Upper lobe of left lung (tissue), 6 donors: ENCODE results near the gene DIP2A. TPM values are rescaled to one million over a fixed set of nuclear protein-coding genes. Genes with fewer than 3 reads are reported as not detected.
"Not testable (repeated sequence)": the region's sequence is repeated elsewhere in the genome, so short reads cannot be mapped to it uniquely, and the experiment has no call there.

ENCODE experiments used
- ATAC-seq, 2 donors: fragments of 200-7000 bp; cut with Tn5 transposase; one replicate each; pipeline ENCODE4 v1.9.1; 2022; ENCODE audit warnings: mild to moderate bottlenecking in 2 of 2, moderate library complexity in 2 of 2; ENCODE audit not compliant: low FRiP score in 2 of 2
- DNase-seq, 2 donors: peaks; one replicate each; pipeline ENCODE4 v3.0.0-alpha.2; 2019 to 2020
- H3K27ac ChIP-seq, 4 donors: fragments of 200-600 bp; sonication (generic); one replicate each; pipeline ENCODE4 v1.5.1; 2016 to 2019
- H3K27me3 ChIP-seq, 4 donors: fragments of 200-600 bp; sonication (generic); one replicate each; pipeline ENCODE4 v1.5.1; 2017 to 2019
- H3K36me3 ChIP-seq, 4 donors: fragments of 200-600 bp; sonication (generic); one replicate each; pipeline ENCODE4 v1.5.1; 2016 to 2019
- H3K4me1 ChIP-seq, 4 donors: fragments of 200-600 bp; sonication (generic); one replicate each; pipeline ENCODE4 v1.5.1; 2018 to 2019
- H3K4me3 ChIP-seq, 4 donors: fragments of 200-600 bp; sonication (generic); one replicate each; pipeline ENCODE4 v1.5.1; 2017 to 2019; ENCODE audit warnings: mild to moderate bottlenecking in 2 of 4, moderate library complexity in 1 of 4
- H3K9me3 ChIP-seq, 4 donors: fragments of 200-600 bp; sonication (generic); one replicate each; pipeline ENCODE4 v1.5.1; 2018 to 2019
- CTCF ChIP-seq, 6 experiments: fragments of 450-650 bp in 4 of 6; fragments of 200-600 bp in 2 of 6; sonication (generic) in 2 of 6; IDR thresholded peaks; one replicate each; pipeline ENCODE4 v1.5.1; 2016 to 2019; ENCODE audit warnings: antibody characterized with exemption in 6 of 6
- EP300 ChIP-seq, 4 donors: sonication (generic); formaldehyde crosslinking; IDR thresholded peaks; one replicate each; pipeline ENCODE4 v1.5.1; 2017; ENCODE audit warnings: antibody characterized with exemption in 4 of 4, control low read depth in 2 of 4
- POLR2A ChIP-seq, 4 donors: fragments of 450-650 bp; IDR thresholded peaks; one replicate each; pipeline ENCODE4 v1.5.1; 2016 to 2017; ENCODE audit warnings: antibody characterized with exemption in 4 of 4, mild to moderate bottlenecking in 2 of 4
- POLR2AphosphoS5 ChIP-seq, 2 donors: sonication (generic); formaldehyde crosslinking; IDR thresholded peaks; one replicate each; pipeline ENCODE4 v1.5.1; 2017; ENCODE audit warnings: antibody characterized with exemption in 2 of 2
- WGBS, 2 donors: methylation state at CpG; one replicate each; pipeline ENCODE4 v1.1.5; 2017 to 2018; 5-methylcytosine and 5-hydroxymethylcytosine counted together
- total RNA-seq, 6 donors: library from RNA; depleted of rRNA in 4 of 6; stranded (reverse); fragments of >200 nt in 4 of 6; gene quantifications; one replicate each; pipeline versions ENCODE4 v1.1.0 to v1.2.1, GENCODE V29; 2016 to 2021
- donor health status: DM: no; HTN: no; CAD: no; lungs with moderate emphysema.
- donor health status: DM: no; HTN: yes; CAD: no; lungs with severe emphysema.

The DIP2A gene
- total RNA-seq, 6 donors from 2014 or later = 22.6 to 144 (median 43.0) TPM

DNA sequence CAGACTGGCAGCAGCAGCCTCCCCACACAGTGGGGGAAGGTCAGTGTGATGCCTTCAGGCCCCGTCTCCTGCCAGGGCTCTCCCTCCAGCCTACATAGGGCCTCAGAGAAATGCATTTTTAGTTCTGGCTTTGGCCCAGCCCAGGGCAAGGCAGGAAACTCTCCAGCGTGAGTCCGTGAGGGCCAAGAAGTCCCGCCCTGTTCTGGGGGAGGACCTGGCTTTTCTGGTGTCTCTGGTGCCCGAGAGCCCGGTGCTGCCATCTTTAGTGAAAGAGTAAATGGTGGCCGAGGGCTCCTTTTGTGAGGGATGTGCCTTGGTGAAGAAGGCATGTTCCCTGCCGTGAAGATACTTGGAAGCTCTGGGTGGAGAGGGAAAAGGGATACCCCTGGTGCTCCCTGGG lies 14.8 kb upstream of the DIP2A start:
- DNase-seq (no peak), ATAC-seq (no peak)
- peaks cover 0 to 6% (median 1%) of the 10 kb centered on the region in 4 donors for H3K9me3 ChIP-seq
- H3K4me3 ChIP-seq = no peak overlapping the region
- H3K4me1 ChIP-seq = no peaks in the 10 kb centered on the region
- TF ChIP-seq CTCF (IDR thresholded peaks at IDR 0.05) = no peak
- H3K27ac ChIP-seq = no peak overlapping the region
- peaks cover 6 to 58% (median 47%) of the 10 kb centered on the region in 4 donors for H3K36me3 ChIP-seq
- H3K27me3 ChIP-seq = no peaks in the 10 kb centered on the region
- 65 to 81% methylated on average over 5 to 8 of the region's 8 CpGs for WGBS, 2 donors

- Histone ChIP-seq H3K9me3 (peaks cover 0 to 13% (median 3%) of the 10 kb centered on the region in 4 donors), H3K27me3 (no peaks in the 10 kb centered on the region), H3K4me1 (no peaks in the 10 kb centered on the region), H3K27ac (no peak overlapping the region), H3K4me3 (no peak overlapping the region), H3K36me3 (peaks cover 0 to 16% (median 9%) of the 10 kb centered on the region in 4 donors)
- TF ChIP-seq CTCF (IDR thresholded peaks at IDR 0.05) = no peak
- no peak for TF ChIP-seq EP300 (IDR thresholded peaks at IDR 0.05)
- no peak for TF ChIP-seq POLR2AphosphoS5 (IDR thresholded peaks at IDR 0.05)
- no peak for TF ChIP-seq POLR2A (IDR thresholded peaks at IDR 0.05)
- ATAC-seq (no peak), DNase-seq (no peak)
- 96 to 100% methylated on average over 4 to 5 of the region's 5 CpGs for WGBS, 2 donors
These were observed 10.6 kb upstream of the DIP2A start for GRCh38 chr21:46448108-46448507.

DNA sequence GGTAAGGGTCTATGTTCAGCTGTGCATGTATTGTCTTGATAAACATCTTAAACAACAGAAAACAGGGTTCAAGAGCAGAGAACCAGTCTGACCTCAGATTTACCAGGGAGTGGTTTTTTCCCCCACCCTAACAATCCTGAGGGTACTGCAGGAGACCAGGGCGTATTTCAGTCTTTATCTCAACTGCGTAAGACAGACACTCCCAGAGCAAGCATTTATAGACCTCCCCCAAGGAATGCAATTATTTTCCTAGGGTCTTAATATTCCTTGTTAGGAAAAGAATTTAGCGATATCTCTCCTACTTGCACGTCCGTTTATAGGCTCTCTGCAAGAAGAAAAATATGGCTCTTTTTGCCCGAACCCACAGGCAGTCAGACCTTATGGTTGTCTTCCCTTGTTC lies 9.8 kb upstream of the DIP2A start:
- peaks cover 0 to 13% (median 3%) of the 10 kb centered on the region in 4 donors for H3K9me3 ChIP-seq
- H3K4me3 ChIP-seq, H3K4me1 ChIP-seq, H3K27ac ChIP-seq, H3K27me3 ChIP-seq, DNase-seq, H3K36me3 ChIP-seq, ATAC-seq: not testable (repeated sequence)
- WGBS, 2 donors = 96 to 97% methylated on average over 6 of the region's 6 CpGs

GRCh38 chr21:46452710-46453109 lies 6.0 kb upstream of the DIP2A start:
- DNase-seq (no peak), ATAC-seq (no peak)
- H3K27me3 ChIP-seq = no peaks in the 10 kb centered on the region
- peaks cover 4 to 29% (median 21%) of the 10 kb centered on the region in 4 donors for H3K4me1 ChIP-seq
- H3K4me3 ChIP-seq = no peak overlapping the region
- WGBS, 2 donors = 88 to 96% methylated on average over 5 of the region's 5 CpGs
- H3K9me3 ChIP-seq = peaks cover 0 to 13% (median 3%) of the 10 kb centered on the region in 4 donors
- no peak overlapping the region for H3K27ac ChIP-seq
- no peaks in the 10 kb centered on the region for H3K36me3 ChIP-seq
- TF ChIP-seq CTCF (IDR thresholded peaks at IDR 0.05) (no peak), POLR2AphosphoS5 (IDR thresholded peaks at IDR 0.05) (no peak), EP300 (IDR thresholded peaks at IDR 0.05) (no peak), POLR2A (IDR thresholded peaks at IDR 0.05) (no peak)

GRCh38 chr21:46454142-46454541 lies 4.5 kb upstream of the DIP2A start:
- H3K9me3 ChIP-seq = peaks cover 0 to 4% (median under 1%) of the 10 kb centered on the region in 4 donors
- H3K4me1 ChIP-seq = peaks cover 6 to 34% (median 24%) of the 10 kb centered on the region in 4 donors
- H3K4me3 ChIP-seq = no peak overlapping the region
- H3K27me3 ChIP-seq = no peaks in the 10 kb centered on the region
- no peak for DNase-seq
- 50 to 55% methylated on average over 3 of the region's 3 CpGs for WGBS, 2 donors
- H3K27ac ChIP-seq = no peak overlapping the region
- ATAC-seq = no peak
- no peaks in the 10 kb centered on the region for H3K36me3 ChIP-seq
- no peak for TF ChIP-seq POLR2AphosphoS5 (IDR thresholded peaks at IDR 0.05)
- TF ChIP-seq POLR2A (IDR thresholded peaks at IDR 0.05) = no peak
- no peak for TF ChIP-seq EP300 (IDR thresholded peaks at IDR 0.05)
- TF ChIP-seq CTCF (IDR thresholded peaks at IDR 0.05) = no peak
